ENCODE data around the gene HNRNPAB. TPM values are rescaled to one million over a fixed set of nuclear protein-coding genes. Genes with fewer than 3 reads are reported as not detected.

HNRNPAB gene
- total RNA-seq, 1 donor, result 63.5 TPM

DNA sequence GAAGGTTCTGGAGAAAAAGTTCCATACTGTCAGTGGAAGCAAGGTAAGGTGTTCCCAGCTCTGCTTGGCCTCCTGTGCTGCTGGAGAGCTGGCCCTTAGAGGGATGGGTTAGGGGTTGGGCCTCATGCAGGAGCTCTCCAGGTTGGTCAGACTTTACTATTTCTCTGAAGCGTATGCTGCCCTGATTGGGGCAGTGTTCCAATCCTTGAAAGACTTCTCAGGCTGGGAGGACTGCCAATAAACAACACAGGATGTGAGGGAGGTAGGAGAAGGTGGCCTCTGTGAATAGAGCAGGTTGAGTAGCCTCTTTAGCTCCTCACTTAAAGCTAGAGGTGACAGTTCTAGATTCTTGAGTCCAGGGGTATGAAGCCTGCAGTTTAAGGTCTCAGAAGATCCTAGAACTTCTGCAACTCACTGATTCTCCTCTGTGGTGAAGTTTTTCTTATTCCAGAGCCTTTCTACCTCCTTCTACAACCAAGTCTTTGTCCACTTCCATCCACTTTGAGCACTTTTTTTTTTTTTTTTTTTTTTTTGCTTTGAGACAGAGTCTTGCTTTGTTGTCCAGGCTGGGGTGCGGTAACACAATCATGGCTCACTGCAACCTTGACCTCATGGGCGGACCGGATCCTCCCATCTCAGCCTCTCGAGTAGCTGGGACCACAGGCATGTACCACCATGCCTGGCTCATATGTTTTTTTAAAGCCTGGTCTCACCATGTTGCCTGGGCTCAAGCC lies 3.0 kb downstream of the HNRNPAB start:
- TF ChIP-seq, protein P1, sequence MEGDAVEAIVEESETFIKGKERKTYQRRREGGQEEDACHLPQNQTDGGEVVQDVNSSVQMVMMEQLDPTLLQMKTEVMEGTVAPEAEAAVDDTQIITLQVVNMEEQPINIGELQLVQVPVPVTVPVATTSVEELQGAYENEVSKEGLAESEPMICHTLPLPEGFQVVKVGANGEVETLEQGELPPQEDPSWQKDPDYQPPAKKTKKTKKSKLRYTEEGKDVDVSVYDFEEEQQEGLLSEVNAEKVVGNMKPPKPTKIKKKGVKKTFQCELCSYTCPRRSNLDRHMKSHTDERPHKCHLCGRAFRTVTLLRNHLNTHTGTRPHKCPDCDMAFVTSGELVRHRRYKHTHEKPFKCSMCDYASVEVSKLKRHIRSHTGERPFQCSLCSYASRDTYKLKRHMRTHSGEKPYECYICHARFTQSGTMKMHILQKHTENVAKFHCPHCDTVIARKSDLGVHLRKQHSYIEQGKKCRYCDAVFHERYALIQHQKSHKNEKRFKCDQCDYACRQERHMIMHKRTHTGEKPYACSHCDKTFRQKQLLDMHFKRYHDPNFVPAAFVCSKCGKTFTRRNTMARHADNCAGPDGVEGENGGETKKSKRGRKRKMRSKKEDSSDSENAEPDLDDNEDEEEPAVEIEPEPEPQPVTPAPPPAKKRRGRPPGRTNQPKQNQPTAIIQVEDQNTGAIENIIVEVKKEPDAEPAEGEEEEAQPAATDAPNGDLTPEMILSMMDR (IDR thresholded peaks at IDR 0.05; ENCODE audit: insufficient read depth, low read depth, low read length), result no peak
- peak; percentile 43 for DNase-seq (ENCODE audit: low read depth)
- H3K4me3 ChIP-seq (ENCODE audit: low read depth, low read length), result no peak overlapping the region

DNA sequence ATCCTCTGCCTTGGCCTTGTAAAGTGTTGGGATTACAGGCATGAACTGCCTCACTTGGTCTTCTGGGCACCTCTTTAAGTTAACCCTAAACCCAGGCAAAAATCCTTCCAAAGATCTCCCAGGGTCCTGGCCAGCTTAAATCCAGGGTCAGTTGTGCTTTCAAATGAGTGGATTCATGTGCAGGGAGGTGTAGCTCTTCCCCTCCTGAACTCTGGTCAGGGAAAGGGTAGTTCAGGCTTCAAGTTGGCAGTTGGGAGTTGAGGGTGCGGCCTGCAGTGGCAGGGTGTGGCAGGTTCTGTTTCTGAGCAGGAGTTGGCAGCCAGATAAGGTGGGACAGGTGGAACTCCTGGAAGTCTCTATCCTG lies 3.6 kb downstream of the HNRNPAB start:
- TF ChIP-seq, protein P1 (IDR thresholded peaks at IDR 0.05; ENCODE audit: insufficient read depth, low read depth, low read length), result no peak
- no peak overlapping the region for H3K4me3 ChIP-seq (ENCODE audit: low read depth, low read length)
- DNase-seq (ENCODE audit: low read depth), result no peak

DNA sequence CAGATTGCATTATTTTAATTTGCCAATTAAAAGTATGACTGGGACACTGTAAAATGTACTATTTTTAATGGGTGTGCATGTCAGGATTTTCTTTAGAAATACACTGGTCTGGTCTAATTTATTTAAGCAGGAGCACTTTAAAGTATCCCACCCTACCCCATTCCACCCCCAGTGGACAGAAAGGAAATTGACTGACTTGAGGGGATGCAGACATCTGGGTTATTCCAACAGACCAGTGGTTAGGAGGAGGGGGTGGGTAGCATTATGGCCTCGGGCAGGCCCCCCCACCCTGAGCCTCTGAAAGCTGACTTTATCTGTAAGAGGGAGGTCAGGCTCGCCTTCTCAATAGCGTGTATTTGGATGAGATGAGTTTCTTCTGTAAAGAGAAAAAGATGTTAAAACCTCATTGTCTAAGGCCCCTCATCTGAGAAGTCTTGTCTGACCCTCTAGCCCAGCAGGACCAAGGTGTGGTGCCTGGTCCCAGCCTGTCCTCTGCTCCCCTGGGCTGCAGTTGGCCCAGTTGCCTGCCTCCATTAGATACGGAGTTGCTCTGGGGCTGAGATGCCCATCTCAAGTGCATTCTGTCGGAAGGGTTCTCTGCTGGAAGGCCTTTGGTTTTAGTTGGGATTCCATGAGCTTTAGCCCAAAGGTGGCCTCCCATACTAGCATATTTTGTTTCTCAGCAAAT lies 4.4 kb downstream of the HNRNPAB start:
- no peak overlapping the region for H3K4me3 ChIP-seq (ENCODE audit: low read depth, low read length)
- no peak for DNase-seq (ENCODE audit: low read depth)
- TF ChIP-seq, protein P1 (IDR thresholded peaks at IDR 0.05; ENCODE audit: insufficient read depth, low read depth, low read length), result peak; percentile 15

DNA sequence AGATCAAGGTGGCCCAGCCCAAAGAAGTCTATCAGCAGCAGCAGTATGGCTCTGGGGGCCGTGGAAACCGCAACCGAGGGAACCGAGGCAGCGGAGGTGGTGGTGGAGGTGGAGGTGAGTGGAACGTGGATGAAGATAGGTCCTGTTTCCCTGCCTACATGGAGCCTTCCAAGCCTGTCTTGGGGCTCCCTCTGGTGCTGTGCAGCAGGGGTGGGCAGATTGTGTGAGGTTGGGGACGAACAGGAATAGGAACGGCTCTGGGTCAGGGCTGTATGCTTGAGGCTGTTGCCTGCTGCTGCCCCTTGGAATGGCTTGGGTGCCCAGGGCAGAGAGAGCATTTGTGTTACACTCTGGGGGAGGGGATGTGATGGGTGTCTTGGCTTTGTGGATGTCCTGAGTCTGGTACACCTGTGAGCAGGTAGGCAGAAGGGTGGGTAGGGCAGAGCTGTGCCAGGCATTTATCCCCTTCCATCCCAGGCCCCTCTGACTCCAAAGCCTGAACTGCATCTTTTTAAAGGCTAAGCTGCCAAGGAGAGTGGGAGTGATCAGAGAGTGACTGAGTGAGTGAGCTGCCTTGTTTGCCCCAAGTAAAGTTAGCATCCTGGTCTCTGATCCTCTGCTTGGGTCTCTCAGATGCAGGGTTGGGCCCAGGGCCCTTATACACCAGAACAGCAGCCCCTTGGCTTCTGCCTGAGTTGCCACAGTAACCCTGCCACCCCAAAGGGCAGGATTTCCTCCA lies 5.2 kb downstream of the HNRNPAB start:
- no peak for DNase-seq (ENCODE audit: low read depth)
- TF ChIP-seq, protein P1 (IDR thresholded peaks at IDR 0.05; ENCODE audit: insufficient read depth, low read depth, low read length), result no peak
- no peak overlapping the region for H3K4me3 ChIP-seq (ENCODE audit: low read depth, low read length)

DNA sequence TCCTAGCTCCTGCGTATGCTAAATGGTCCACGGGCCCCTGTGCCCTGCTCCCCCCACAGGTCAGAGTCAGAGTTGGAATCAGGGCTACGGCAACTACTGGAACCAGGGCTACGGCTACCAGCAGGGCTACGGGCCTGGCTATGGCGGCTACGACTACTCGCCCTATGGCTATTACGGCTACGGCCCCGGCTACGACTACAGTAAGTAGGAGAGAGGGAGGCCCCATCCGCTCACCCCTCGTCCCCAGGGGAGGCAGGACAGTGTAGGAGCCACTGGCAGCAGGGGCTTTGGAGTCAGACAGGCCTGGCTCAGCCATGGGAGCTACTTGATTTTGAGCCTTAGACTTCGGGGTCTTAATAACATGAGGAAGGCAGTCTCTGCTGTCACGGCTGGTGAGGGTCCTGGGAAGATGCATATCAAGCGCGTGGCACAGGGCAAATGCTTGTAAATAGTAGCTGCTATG lies 5.8 kb downstream of the HNRNPAB start:
- H3K4me3 ChIP-seq (ENCODE audit: low read depth, low read length), result no peak overlapping the region
- no peak for DNase-seq (ENCODE audit: low read depth)
- TF ChIP-seq, protein P1 (IDR thresholded peaks at IDR 0.05; ENCODE audit: insufficient read depth, low read depth, low read length), result no peak

DNA sequence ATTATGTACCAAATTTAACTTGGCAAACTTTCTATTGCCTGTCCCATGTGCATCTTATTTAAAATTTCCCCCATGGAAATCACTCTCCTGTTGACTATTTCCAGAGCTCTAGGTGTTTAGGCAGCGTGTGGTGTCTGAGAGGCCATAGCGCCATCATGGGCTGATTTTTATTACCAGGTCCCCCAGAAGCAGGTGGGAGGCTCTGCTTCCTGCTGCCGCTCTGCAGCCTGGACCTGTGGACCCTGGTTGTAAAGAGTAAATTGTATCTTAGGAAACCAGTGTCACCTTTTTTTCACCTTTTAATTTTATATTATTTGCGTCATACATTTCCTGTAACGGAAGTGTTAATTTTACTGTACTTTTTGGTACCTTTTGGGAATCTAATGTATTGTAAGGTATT lies 6.4 kb downstream of the HNRNPAB start:
- TF ChIP-seq, protein P1 (IDR thresholded peaks at IDR 0.05; ENCODE audit: insufficient read depth, low read depth, low read length), result no peak
- no peak for DNase-seq (ENCODE audit: low read depth)
- no peak overlapping the region for H3K4me3 ChIP-seq (ENCODE audit: low read depth, low read length)
